Measurements from ENCODE around the gene FILIP1.

The FILIP1 gene

DNA sequence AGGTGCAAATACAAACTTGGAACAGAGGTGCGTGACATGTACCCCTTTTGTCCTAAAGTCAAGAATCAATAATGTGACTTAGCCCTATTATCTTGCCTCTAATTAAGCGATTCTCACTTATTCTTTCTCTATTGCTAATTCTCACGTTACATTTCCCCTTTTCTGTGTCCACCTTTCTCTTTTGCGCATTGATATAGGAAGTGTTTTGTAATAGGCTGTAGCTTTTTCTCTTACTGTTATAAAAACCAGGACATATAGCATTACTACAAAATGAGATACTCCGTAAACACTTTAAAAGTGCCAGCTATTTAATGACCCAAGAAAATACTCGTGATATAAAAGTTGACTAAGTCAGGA lies 208.3 kb downstream of the FILIP1 start:
- DNase-seq: no peak

DNA sequence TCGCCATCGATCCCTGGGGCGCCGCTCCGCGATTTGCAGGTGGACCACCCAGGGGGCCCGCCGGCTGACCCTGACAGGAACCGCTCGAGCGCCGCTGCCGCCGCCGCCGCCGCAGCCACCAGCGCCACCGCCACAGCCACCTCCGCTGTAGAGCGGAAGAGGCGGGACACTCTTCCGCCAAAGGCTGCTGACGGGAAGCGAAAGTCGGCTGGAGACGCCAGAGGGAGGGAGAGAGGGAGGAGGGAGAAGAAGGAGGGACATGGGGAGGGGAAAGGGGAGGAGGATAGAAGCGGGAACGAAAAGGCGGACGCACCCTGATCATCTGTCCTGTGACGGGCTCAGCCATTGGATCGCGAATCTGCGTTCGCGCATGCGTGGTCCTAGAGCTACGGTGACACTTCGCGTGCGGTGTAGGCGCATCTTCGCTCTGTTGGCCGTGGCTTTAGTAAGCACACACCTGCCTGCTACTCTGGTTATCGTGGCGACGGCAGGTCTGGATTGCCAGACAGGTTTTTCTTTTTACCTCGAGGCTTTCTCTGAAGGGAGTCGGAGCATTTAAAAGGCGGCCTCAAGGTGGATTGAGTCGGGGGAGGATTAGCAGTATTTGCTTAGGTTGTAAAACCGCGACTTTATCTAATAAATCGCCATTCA lies 208.8 kb downstream of the FILIP1 start, which contains the start of gene TMEM30A:
Gene TMEM30A (minus strand): TSS at position 161 of the 651 bp plus-strand sequence. CDS start 154 bp downstream, at position 7.
- DNase-seq: peak; percentile 95

DNA sequence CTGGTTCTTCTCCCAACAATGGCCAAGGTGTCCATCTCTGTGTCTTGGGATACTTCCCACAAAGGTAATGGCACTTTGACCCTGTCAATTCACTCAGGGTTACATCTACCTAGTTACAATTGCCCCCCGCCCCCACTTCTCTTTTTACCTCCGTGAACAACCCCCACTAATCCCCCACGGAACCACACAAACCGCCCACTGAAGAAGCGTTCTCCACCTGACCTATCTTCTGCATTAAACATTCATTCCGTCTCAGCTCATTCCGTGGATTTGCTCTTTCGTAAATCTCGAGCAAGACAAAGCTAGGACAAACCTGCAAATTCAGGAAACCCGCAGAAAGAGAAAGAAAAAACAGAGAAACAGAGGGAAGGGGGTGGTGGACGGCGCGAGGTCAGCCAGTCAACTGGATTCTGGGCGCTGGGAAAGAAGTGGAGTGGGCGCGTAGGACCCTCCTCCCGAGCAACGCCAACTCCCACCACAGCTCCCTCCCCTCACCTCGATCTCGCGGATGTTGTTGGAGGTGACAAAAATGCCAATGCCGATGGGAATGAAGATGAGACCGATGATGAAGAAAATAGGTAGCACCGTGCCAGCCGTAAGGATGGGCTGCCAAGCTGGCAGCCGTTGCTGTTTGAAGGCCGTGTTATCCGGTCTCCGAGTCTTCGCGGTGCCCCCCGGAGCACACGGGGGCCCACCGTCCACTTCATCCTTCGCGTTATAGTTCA lies 209.5 kb downstream of the FILIP1 start:
- DNase-seq: no peak

DNA sequence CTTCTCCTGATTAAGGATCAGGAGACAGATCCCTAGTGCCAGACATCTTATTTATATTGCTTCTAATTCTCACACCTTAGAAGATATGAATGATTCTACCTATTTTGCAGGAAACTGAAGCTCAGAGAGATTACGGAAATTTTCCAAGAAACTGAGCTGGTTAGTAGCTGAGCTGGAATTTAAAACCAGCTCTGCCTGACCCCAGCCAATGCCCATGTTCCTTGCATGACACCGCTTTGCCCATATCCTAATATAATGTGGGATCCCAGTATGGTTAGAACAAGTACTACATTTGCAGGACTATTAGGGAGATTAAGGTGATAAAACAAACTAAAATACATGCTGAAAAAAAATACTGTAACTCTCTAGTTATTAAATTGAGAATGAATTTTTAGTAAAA lies 210.9 kb downstream of the FILIP1 start:
- no peak for DNase-seq

DNA sequence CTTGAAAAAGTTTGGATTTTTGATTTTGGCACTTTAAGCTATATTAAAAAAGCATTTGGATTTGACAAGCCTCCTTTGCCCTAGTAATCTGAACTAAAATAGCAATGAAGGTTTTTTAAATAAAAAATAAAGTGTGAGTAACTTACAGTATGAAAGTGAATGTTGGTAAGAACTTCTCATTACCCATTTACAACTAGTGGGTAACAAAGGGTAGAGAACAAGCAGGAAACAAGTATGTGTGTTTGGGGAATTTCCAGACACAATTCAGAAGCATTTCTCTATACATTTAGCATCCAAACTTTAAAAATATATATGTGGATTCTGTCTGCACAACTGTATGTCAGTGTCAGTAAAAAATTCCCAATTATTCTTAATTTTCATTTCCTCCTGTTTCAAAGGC lies 211.9 kb downstream of the FILIP1 start:
- DNase-seq: no peak

DNA sequence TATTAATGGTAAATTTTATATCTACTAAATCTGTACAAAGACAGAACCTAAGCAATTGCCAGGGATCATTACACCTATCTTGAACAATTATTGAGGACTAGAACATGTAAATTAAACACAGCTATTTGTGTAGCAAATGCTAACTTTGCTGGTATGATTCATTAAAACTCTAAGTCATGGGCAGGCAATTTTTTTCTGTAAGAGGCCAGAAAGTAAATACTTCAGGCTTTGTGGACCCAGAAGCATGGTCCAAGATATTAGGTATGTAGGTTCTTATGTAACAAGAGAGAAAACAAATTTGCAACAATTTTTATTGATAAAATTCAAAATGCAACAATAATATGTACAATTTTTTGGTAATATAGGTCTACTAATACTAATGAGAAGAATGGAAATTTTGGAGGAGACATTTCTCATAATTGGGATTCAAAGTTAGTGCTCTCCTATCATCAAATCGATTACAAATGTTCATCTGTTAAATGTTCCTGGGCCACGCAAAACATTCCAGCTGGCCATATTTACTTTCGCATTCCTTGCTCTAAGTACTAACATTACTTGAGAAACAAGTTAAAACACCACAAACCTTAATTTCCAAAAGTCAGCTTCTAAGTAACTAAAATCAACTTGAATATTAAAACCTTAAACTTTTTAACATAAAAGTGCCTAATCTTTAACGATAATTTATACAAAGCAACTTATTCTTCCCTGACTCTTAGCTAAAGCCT lies 213.3 kb downstream of the FILIP1 start:
- no peak for DNase-seq

DNA sequence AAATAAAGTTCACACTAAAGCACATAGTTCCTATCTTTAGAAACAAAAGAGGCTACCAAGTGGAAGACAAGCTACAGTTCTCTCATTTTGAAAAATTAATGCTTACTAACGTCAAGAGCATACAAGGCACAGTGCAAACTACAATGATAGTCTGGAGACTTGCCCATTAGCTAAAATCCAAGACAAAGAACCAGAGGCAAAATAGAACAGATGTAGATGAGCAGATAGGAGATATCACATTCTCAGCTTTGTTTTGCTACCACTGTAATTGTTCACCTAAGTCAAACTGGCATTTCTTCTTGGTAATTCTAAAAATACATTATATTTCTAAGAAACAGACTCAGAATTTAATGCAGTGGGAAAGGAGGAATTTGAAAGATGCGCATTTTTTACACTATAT lies 214.2 kb downstream of the FILIP1 start:
- no peak for DNase-seq

DNA sequence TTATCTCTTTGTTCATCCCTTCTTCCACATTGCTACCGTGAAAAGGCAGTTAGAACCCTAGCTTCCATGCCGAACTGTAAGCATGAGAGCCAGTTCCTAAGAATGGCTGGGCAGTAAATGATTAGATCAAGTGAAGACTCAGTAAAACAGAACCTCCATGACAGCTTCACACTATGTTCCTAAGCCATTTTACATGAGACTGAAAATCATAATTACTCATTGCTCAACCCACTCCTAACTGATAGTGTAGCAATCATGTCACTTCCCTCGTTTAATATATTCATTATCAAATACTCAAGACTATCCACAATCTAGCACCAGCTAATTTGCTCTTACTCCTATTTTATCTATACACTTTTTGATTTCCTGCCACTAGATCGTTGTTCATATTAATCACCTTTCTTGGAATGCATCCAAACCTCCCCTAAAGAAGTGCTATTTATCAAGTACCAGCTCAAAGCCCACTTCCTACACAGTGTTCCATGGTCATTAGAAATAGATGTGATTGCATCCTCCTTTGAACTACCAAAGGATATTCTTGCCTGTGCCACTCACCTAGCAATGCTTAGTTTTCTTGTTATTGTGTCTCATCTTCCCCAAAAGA lies 215.0 kb downstream of the FILIP1 start:
- no peak for DNase-seq

DNA sequence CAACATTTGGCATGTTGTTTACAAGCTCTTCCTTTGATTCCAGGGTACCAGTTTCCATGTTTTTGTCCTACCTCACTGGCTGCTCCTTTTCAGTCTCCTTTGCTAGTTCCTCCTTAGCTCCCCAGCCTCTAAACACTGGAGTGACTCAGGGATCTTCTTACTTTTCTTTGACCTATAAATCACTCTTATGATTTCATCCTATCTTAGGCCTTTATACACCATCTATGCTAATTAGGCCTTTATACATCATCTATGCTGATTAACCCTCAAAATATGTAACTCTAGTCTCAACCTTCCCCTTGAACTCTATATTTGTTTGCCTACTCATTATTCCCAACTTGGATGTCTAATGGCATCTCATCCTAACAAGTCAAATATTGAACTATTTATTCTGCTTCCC lies 218.5 kb downstream of the FILIP1 start:
- no peak for DNase-seq

DNA sequence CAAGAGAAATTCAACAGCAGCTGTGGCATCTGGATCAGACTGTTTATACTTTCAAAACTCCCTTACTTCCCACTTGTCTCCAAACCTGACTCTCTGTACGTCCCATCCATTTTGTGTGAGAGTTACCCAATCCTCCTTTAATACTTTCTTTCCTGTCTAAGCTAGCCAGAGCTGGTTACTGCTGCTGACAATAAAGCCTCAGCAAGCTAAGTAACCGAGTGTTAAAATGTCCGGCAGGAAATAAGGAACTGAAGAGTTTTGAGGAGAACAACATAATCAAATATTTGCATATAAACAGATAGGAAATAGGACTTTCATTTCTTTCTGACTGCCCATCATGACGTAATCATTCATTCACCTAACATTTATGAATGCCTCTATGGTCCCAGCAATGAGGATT lies 220.6 kb downstream of the FILIP1 start:
- no peak for DNase-seq

DNA sequence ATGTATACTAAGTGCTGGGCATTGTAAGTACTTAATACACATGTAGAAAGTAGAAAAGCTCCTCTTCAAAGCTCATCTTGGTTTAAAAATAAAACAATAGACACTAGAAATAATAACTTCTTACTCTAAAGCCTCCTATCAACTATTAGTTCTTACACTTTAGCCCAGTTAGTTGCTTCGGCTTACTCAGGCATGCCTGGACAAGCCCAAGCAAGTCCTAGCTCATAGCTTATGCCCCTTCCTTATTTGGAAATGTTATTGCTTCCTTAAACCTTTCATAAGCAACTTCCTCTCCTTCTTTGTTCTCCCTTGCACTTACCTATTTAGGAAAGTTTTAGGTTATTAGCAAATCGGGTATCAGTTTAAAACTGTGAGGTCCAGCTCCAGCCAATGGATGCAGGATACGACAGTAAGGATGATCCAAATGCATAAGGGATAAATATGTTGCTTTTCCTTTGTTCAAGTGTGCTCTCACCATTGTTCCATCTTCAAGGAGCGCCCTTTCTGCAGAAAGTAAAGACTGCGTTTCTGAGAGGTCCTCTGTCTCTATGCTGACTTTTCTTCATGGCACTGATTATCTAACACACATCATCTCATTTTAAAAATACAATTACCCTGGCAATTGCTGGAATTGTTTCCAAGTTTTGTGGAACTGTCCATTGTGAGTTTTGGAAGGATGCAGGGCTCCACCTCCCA lies 221.3 kb downstream of the FILIP1 start:
- DNase-seq: no peak

DNA sequence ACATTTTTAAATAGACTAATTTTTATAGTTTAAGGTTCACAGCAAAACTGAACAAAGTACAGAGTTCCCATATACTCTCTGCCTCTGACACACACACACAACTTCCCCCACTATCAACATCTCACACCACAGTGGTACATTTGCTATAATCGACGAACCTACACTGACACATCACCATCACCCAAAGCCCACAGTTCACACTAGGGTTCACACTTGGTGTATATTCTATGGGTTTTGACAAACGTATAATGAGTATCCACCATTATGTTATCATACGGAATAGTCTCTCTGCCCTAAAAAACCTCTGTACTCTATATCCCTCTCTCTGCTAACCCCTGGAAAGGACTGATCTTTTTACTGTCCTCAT lies 224.6 kb downstream of the FILIP1 start:
- DNase-seq: no peak

DNA sequence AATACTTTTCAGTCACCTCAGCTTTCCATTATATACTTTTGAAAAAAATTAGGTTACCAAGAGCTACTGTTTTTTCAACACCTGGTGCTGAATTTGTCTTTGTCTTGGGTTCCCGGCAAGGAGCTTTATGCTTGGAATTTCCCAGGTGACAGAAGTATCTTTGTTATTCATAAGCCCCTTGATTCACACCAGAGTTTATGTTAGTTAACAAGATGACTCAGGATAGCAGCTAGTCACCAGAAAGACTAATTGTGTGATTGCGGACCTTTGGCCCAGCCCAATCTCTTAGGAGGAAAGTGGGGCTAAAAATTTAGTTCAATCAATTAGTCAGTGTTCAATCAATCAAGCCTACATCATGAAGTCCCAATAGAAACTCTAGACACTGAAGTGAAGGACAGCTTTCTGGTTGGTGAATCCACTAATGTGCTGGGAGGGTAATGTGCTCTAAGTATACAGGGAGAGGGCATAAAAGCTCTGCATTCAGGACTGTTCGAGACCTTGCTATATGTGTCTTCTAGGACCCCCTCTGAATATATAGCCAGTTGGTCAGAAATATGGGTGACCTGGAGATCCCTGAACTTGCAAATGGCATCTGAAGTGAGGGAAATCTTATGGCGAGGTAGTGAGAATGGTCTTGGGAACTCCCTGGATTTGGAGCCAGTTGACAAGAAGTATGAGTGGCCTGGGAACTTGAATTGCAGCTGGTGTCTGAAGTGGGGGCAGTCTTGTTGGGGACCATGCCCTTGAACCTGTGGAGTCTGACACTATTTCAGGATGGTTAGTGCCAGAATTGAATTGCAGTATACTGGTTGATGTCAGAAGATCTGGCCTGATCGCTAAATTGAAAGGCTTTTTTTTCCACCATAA lies 225.2 kb downstream of the FILIP1 start:
- no peak for DNase-seq

DNA sequence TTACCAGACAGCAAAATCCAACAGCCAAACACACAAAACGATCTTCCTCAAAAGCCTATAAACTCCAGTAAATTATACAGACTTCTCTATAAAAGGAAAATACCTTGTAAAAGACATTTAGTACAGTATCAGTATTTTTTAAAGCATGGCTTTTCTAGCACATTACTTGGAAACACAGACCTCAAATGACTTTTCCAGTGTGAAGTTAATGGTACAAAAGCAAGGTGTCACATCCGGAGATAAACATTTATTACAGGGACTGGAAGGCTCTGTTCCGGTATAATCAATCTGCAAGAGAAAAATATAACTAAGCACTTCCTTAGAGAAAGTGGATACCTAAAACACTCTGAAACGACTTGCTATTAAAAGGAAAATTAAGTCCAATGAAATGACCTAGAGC lies 226.1 kb downstream of the FILIP1 start:
- no peak for DNase-seq

DNA sequence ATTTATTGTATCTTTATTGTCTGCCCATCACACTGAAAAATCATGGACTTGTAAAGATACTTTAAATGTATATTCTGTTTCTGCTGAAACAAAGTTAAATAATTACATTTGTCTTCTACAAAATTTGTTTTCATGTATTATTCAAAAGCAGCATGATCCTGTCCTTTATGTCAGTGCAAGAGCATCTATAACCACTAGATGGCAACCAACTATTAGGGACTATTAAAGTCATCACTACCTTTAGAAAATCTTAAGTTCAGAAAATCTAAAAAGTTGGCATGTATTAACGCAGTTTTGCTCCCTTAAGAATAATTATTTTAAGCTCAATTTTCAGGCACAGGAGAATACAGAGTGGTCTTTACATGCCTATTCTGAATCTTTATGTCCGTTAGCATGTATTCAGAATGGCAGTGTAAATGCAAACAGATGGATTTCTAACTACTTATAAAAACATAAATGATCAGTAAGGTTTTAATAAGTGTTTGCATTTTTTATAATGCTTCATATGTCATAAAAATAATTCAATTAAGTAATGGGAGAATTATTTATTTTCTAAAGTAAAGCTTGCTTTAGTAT lies 226.8 kb downstream of the FILIP1 start:
- no peak for DNase-seq

DNA sequence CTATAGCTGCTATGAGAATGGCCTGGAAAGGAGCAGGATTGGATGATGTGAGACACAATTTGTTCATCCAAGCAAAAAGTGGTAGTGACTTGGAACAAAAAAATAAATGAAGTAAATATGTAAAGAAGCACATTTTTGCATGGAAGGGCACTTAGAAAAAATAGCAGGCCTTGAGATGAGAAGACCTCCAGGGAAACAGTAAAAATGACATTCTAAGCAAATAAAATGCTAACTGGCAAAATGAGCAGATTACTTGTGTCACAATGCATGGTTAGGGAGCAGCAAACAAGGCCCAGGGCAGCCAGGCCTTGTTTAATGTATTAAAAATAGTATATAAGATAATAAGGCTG lies 230.2 kb downstream of the FILIP1 start:
- no peak for DNase-seq

DNA sequence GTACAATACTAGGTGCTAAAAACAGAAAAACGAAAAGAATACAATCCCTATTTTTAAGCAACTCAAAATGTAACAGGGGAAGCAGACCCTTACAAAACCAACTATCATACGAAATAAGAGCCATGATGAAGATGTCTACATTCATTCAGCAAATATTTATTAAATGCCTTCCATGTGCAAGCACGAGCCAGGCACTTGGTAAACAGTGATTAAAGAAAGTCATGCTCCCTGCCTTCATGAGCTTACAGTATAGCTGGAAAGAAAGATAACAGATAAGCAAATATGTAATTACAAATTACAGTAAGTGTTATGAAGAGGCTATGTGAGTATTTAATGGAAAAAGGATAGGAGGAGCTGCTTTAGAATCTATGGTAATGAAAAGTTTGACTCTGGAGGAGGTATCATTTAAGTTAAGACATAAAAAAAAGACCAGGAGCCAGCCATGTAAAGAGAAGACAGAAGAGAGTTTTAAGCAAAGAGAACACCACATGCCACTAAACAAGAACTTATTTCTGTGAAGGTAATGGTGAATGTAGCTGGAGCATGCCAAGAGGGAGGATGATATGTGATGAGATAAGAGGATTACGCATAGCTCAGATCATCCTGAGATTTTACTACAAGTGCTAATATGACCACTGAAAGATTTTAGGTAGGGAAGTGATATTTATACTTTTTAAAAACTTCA lies 230.7 kb downstream of the FILIP1 start:
- no peak for DNase-seq

DNA sequence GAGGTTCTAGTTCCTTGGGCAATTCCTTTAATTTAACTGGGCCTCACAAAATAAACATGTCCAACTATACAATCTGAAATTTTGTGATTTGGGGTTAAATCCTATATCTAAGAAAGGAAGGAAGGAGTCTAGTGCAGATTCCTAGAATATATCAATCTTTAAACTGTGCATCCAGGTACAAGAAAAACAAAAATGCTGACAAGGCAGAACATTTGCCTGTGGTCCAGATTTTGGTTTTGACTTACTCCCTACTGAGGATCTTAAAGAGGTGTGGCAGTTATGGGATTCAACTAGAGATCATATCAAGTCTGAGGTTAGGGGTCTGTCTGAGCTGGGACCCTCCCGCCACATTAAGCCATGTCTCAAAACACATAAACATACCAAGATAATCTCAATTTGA lies 232.3 kb downstream of the FILIP1 start:
- no peak for DNase-seq

DNA sequence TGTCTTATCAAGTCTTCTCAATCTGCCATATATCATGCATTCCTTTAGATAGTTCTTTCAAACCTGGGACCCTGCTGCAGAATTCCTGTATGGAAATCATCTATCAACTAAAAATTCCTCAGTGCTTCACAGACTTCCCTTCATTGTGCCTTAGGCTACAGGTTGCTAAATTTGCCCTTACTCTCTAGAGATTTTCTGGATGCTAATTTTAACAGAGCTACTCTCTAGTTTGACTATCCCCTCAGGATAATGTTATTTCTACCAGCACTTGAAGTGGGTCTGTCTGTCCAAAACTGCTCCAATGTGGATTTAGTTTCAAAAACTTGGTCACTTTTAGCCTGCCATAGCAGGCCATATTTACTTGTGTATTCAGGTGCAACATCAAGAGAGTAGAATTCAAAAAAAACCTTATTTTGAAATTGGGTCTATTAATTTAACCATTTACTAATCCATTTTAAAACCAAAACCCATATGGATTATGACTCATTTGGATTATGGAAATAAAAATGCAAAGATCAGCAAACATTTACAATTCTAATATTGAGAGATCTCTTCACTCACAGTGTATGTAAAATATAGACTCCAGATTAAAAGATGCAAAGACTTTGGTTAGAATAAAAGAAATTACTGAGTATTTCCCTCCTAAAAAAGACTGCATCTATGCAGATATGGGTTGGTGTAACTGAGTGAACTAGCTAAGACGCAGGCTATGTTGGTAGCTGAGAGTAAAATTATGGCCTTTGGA lies 236.1 kb downstream of the FILIP1 start:
- no peak for DNase-seq

DNA sequence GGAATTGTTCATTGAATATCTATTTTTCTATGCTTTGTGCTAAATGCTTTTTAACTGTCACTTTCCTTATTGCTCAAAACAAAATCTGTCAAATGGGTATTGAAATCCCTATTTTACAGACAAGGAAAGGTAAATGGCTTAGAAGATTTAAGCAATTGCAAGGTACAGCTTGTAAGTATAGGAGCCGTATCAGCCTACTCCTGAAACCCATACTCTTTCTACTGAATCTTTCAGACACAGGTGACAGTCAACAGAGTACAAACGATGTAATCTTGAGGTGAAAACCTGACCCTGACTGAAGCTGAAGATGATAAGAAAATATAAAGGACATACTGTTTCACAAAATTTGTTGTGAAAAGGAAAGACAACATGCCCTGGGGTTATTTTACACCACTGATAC lies 243.0 kb downstream of the FILIP1 start:
- DNase-seq: no peak

DNA sequence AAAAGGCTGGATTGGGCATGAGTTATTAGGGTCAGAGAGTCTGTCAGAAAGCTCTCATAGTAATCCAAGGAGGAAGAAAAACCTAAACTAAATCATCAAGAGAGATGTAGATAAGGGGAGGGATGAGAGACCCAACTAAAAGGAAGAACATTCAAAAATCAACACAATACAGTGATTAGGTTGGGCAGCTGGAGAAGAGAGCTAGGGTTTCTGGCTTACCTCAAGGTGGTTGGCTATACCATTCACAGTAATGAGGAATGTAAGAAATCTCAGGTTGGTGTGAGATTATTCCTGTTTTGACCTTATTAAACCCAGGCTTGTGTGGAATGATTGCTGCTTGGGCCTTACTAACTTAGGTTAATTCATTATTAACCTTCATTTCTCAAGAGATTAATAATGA lies 243.8 kb downstream of the FILIP1 start:
- DNase-seq: no peak
